HTERT RPE-1 (cell line): Measurements from ENCODE around the gene SGSH.
"Not testable (repeated sequence)": the region's sequence is repeated elsewhere in the genome, so short reads cannot be mapped to it uniquely, and the experiment has no call there.

Source experiments
- in situ Hi-C: fragments of 300-500 bp; cut with MboI; formaldehyde crosslinking; loops from 4 replicates; pipeline ENCODE4 v1.14.3; 2020; ENCODE audit warnings: low sequenced_read_pairs

The SGSH gene

DNA sequence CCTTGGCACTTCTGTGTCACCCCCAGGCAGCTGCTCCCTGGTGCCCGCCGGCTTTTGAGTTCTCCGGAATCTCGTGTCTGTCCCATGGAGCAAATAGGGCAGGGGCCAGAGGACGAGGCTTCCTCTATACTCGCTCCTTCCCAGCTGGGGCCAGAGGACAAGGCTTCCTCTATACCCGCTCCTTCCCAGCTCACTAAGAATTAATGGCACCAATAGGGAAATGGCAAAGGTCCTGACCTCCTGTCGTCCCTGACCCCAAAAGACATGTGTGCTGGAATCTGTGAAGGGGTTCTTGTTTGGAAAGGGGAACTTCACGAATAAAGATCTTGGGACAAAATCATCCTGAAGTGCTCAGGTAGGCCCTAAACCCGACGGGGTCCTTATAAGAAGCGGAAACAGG lies 7.6 kb downstream of the SGSH start:
- in situ Hi-C loops, result no loop called here

DNA sequence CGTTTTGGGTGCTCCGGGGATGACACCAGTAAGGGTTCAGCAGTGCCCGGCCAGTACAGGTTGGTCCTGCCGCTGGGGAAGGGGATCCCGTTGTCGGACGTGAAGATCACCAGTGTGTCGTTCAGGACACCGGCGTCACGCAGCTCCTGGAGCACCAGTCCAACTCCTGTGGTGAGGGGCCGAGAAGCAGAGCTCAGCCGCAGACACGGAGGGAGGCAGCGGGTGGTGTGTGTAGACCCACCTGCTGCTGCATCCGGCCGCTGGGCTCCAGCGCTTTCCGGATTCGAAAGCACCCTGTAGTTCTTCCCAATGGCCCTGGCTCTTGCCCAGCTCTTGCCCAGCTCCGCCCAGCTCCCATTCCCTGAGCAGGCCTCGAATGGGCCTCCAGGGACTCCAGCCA lies 8.0 kb downstream of the SGSH start:
- in situ Hi-C loops, result no loop called here

DNA sequence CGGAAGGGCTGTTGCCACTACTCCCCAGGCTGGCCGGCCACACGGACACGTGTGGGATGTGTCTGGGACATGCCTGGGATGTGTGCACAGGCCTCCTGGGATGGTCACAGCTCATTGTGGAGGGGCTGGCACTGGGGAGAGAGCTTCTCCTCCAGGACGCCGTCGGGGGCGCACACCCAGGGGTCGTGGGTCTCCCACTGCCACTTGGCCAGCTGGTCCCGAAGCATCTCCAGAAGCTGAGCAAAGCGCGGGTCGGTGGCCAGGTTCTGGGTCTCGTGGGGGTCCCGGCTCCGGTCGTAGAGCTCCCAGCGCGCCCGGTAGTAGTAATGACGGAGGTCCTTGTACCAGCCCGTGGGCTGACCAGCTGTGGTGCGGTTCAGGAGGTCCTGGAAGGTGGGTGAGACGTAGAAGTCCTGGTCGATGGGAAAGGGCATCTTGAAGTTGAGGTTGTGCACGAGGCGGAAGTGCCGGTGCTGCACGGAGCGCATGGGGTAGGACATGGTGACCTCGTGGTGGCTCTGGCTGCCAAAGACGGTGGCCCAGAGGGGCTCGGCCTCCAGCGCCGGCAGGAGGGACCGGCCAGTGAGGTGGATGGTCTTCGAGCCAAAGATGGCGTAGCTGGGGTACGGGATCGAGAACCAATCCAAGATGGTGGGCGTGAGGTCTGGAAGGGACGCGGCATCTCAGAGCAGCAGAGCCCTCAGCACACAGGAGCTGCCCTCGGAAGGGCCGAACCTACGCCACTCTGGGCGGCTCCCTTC lies 9.6 kb downstream of the SGSH start:
- in situ Hi-C loops, result no loop called here

DNA sequence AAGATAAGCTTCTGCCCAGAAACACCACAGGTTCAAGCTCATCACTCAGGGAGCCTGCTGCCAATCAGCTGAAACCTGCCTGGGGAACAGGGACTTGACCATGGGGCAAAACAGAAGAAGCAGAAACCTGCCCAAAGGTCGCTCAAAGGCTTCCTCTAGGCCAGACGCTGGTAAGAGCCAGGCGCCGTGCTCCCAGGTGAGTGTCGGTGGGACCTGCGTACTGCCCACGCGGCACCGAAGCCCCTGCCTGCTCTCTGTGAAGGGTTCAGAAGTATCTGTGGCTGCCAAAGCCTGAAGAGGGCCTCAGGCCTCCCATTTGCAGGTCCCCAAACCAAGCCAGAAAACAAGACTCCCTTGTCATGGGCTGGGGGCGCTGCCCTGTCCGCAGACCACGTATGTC lies 10.4 kb downstream of the SGSH start:
- in situ Hi-C loops, result no loop called here

DNA sequence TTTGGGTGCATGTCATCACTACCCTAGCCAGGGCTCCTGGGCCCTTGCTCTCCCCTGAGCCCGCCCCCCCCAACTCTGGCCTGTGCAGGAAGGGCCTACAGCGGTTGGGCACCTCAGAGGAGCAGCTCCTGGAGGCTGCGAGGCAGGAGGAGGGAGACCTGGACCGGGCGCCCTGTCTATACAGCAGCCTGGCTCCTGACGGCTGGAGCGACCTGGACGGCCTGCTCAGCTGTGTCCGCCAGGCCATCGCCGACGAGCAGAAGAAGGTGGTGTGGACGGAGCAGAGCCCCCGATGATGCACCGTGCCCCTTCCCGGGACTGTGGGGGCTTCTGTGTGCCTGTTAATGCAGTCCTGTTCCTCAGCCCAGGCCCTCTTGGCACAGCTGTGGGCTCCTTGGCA lies 12.1 kb downstream of the SGSH start:
- in situ Hi-C loops, result no loop called here

DNA sequence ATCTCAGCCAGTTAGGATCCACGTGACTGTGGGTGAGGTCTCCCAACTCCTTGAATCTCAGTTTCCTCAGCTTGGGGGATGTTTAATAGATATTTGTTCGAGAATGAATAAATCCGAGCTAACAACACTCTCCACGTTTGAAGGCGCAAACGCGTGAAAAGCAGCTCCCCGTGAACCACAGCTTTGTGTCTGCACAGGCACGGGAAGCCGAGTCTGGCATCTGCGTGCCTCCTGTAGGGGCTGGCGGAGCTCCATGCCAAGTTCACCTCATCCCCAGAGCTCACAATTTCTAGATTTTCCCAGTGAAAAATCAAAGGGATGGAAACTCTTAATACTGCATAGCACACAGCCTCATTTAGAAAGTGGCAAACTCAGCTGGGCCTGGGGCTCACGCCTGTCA lies 14.3 kb downstream of the SGSH start:
- in situ Hi-C loops, result no loop called here

DNA sequence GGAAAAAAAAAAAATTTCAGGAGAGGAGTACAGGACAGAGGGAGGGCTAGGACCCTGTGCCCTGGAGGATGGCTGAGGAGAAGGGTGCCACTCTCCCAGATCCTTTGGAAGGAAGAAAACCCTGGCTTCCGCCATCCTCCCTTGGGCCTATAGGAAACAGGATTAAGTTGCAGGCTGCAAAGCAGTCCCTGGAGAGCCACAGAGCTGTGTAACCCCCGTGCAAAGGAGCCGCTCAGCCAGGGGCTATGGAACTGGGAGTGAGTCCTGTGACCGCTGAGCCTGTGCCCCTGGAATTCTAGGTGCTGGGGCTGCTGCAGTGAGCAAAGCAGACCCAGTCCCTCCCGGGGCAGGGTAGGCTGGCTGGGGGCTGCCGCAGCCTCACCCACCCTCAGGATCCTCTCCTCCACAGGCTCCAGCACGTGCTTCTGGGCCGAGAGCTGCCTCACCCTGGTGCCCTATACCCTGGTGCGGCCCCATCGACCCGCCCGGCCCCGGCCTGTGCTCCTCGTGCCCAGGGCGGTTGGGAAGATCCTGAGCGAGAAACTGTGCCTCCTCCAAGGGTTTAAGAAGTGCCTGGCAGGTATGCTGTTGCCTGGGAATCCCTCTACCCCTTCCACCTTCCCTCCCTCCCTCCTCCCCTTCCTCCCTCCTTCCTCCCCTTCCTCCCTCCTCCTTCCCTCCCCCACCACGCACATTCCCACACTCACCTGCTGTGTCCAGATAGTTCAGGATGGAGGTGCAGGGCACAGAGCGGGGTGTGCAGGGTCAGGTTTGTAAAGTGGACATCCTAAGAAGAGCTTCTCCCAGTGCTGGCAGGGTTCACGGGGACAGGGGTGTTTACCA lies 15.3 kb downstream of the SGSH start:
- in situ Hi-C loops, result no loop called here

DNA sequence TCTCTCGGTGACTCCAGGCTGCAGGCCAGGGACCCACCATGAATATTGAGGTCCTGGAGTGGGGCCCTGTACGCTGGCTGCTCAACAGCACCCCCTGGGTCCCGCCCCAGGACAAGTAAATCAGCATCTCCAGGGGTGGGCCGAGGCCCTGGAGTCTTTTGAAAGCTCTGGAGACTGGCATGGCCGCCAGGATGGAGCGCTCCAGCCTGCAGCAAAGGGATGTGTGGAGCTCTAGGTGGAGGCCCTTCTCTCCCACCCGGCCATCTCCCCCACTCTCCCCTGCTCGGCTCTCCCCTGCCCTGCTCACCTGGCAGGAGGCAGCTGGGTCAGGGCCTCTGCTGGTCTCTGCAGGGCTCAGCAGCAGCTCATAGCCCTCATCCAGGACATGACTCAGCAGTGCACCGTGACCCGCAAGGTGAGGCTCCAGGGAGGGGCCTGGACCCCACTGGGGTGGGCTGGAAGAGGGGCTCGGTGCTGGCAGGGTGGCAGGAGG lies 16.6 kb downstream of the SGSH start:
- in situ Hi-C loops, result no loop called here

DNA sequence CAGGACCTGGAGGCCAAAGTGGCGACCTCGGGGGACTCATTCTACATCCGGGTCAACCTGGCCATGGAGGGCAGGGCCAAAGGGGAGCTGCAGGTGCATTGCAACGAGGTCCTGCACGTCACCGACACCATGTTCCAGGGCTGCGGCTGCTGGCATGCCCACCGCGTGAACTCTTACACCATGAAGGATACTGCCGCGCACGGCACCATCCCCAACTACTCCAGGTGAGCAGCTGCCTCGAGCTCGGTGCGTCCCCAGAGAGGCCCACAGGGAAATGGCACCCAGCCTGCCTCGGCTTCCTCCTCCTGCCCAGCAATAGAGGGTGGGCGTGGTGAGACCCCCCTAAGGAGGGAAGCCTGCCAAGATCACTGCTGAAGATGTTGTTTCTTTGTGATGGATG lies 17.9 kb downstream of the SGSH start:
- in situ Hi-C loops, result no loop called here

DNA sequence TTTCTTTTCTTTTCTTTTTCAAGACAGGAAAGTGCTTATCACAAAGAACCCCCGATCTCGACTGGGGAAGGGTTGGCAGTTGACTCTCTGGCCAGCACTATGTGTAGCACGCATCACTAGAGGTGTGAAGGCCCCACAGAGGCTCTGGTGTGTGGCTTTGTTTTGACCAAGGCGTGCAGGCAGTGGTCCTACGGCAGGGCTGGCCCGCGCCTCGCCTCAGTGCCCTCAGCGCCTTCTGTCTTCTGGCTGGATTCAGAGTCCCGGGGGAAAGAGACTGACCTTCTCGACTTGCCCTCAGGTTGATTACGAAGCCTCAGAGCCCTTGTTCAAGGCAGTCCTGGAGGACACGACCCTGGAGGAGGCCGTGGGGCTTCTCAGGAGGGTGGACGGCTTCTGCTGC lies 18.7 kb downstream of the SGSH start:
- in situ Hi-C loops, result no loop called here

DNA sequence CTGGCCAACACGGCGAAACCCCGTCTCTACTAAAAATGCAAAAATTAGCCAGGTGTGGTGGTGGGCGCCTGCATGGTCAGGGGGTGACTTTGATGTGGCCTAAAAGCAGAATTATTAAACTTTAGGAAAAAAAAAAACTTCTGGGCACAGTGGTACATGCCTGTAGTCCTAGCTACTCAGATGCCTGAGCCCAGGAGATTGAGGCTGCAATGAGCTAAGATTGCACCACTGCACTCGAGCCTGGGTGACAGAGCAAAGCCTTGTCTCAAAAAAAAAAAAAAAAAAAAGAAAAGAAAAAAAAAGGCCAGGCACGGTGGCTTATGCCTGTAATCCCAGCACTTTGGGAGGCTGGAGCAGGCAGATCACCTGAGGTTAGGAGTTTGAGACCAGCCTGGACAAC lies 20.8 kb downstream of the SGSH start:
- in situ Hi-C loops, result not testable (repeated sequence)

DNA sequence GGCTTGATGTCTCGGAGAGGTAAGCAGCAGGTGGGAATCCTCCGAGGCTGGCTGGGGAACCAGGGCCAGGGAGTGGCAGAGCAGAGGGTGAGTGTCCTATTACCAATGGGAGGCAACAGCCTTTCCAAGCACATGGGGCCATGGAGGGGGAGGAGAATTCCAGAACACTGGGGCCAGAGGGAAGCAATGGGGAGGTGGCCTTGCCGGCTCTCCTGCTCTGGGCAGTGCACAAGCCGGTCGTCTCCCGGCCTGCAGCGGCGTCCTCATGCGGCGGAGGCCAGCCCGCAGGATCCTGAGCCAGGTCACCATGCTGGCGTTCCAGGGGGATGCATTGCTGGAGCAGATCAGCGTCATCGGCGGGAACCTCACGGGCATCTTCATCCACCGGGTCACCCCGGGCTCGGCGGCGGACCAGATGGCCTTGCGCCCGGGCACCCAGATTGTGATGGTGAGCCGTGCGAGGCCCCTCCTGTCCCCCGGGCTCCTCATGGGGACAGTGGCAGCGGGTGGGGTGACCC lies 21.9 kb downstream of the SGSH start:
- in situ Hi-C loops, result no loop called here

DNA sequence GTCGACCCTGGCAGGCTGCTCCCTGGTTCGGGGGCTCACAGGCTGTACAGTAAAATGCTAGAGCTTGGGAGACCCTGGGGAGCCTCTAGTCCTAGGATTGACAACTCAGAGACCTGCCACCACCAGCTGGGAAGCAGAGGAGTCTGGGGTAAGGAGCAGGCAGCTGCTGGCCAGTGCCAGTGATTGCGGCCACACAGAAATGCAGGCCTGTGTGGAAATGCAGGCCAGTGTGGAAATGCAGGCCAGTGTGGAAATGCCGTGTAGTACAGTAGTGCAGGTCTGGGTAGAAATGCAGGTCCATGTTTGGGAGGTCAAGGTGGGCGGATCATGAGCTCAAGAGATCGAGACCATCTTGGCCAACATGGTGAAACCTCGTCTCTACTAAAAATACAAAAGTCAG lies 23.5 kb downstream of the SGSH start:
- in situ Hi-C loops, result no loop called here

DNA sequence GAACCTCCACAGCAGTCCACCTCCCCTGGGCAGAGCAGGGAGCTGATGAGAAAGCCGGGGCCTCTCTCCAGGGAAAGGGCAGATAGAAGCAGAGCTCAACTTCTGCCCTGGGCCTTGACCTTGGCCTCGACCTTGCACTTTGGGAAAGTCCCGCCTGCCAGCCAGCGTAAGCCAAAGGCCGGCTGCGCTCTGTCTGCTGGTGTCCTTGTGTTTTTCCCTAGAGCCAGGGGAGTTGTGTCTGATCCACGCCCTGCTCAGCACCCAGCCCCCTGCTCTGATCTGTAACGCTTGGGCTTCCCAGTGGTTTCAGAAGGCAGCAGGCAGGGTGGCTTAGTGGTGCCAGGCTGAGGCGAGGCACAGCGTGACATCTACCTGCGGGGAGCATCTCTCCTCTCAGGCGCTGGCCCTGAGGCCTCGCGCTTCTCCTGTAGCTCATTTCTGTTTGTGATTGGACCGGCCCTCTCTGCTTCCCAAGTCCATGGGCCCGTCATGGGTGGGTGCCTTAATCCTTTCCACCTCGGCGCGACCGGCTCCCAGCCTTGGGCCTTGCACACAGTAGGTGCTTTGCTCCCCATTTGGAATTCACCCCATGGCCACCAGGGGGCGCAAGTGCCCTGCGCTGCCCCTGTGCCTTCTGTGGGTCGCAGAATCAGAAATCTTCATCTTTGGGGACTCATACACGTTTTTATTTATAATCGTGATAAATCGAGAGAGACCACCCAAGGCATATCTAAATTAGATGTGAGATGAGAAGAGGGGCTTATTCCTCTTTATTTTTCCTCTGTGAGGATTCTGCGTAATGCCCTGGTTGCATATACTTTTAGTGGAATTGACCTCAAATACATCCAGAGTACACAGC lies 24.2 kb downstream of the SGSH start:
- in situ Hi-C loops, result no loop called here

DNA sequence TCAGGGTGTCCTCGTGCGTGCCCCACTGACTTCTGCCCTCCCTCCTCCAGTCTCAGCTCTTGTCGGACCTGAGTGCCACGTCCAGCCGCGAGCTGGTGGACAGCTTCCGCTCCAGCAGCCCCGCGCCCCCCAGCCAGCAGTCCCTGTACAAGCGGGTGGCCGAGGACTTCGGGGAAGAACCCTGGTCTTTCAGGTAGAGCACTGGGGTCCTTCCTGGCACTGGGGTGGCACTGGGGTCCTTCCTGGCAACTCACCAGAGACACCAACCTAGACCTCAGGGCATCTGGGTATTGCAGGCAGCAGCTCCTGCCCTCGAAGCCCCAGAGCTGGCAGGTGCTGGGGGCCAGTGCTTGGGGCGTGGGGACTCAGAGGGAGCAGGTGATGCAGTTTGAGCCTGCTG lies 25.0 kb downstream of the SGSH start:
- in situ Hi-C loops, result no loop called here

DNA sequence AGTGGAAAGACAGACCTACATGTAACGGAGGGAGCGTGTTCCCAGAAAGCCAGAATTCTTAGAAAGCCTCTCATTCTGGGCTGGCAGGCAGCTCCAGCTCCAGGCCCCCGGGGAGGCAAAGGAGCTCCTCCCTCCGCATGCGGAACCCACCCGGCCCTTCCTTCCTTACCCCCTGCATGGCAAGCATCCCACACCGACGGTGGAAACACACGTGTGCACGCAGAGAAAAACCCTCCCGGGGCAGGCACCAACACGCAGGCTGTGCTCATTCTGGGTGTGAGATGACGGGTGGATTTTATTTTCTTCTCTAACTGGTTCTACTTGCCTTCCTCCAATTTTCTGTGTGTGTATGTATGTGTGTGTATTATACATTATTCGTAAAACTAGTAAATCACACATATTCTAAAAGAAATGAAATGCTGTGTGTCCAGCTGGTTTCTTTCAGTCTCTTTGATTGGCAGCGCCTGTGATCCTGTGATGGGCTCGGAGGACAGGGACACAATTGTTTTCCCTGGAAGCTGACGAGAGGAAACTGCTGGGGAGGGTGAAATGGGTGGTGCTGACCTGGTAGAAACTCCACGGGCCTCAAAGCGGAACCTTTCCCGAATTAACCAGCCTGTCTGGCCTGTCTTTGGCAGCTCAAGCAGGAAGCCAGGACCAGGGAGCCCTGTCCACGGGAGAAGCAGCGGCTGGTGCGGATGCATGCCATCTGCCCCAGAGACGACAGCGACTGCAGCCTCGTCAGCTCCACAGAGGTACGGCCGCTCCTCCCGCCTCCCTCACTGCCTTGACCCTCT lies 28.1 kb downstream of the SGSH start:
- in situ Hi-C loops, result no loop called here

DNA sequence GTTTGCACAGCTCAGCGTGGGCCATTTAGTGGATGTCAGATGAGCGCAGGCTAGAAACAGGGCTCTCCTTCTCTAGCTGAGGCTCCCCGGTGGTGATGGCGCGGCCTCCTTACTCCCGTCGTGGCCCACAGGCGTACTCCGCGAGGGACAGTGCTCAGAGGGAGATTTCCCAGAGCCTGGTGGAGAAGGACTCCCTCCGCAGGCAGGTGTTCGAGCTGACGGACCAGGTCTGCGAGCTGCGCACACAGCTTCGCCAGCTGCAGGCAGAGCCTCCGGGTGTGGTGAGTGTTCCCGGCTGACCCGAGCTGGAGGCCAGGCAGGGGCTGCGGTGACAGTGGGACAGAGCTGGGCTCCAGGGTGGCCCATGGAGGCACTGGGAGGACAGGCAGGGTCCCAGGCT lies 28.9 kb downstream of the SGSH start:
- in situ Hi-C loops, result no loop called here

DNA sequence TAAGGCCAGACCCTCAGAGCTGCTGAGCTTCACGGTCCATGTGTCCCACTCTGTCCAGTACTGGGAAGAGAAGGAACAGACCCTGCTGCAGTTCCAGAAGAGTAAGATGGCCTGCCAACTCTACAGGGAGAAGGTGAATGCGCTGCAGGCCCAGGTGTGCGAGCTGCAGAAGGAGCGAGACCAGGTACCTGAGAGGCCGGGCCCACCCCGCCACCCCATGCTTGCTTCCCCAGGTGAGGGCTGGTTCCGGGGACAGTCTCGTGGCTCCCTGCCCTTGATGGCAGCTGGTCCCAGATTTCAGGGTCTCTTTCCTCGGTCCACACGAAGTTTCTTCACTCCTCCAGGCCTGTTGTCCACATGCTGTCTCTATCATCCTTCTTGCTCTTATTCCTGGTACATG lies 29.4 kb downstream of the SGSH start:
- in situ Hi-C loops, result no loop called here

DNA sequence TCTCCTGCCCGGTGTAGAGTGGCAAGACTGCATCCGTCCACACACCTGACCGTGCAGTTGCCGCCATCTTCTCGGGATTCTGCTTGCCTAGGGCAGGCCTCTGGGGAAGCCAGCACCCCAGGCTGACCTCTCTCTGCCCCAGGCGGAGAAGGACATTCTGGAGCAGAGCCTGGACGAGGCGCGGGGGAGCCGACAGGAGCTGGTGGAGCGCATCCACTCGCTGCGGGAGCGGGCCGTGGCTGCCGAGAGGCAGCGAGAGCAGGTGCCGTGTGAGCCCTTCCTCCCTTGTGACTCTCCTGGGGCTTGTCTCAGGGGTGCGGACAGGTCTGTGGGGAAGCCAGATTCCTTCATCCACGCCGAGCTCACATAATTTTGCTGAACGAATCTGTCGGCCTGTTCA lies 30.5 kb downstream of the SGSH start:
- in situ Hi-C loops, result no loop called here

DNA sequence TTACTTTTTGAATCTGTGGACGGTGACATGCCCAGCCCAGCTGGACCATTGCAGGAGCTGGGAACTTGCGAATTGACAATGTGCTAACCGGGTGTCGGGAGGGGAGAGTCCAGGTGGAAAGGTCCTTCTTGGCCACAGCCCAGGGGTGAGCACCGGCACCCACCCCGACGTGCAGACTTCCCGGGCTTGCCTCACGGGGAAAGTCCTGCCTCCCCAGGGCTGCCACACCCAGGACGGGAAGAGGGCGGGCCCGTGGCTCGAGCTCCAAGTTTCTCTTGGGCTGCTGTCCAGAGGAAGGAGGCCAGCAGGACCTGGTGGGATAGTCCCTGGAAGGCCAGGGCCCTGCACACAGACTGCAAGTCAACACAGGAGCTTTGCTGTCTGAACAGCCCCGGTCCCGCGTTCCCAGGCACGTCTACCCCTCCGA lies 32.6 kb downstream of the SGSH start:
- in situ Hi-C loops, result no loop called here
